ES-I3 (cell line): ENCODE results near the gene FLAD1.

Source experiments
- H3K36me3 ChIP-seq: 2 replicates; pipeline ENCODE4 v1.6.1; 2013; ENCODE audit warnings: mild to moderate bottlenecking, low read length, control low read depth, moderate library complexity; ENCODE audit not compliant: insufficient read depth
- H3K4me1 ChIP-seq: 2 replicates; pipeline ENCODE4 v1.6.1; 2013; ENCODE audit warnings: mild to moderate bottlenecking, control low read depth, low read length; ENCODE audit not compliant: insufficient read depth
- H3K9ac ChIP-seq: 2 replicates; pipeline ENCODE4 v1.6.1; 2013; ENCODE audit warnings: low read depth, mild to moderate bottlenecking, low read length, moderate library complexity
- H3K9me3 ChIP-seq: 2 replicates; pipeline ENCODE4 v1.6.1; 2013; ENCODE audit warnings: mild to moderate bottlenecking, low read length, moderate library complexity; ENCODE audit not compliant: control insufficient read depth, insufficient read depth

The FLAD1 gene

GRCh38 chr1:154982897-154983648, at the start of gene FLAD1:
Gene FLAD1, plus strand, starts transcription at chr1:154983344. Its CDS starts 351 bp downstream, at chr1:154983695.
- Histone ChIP-seq H3K36me3 (peaks cover 23% of the 10 kb centered on the region), H3K9ac (peak within 1 kb of the TSS; percentile 82), H3K4me1 (peaks cover 9% of the 10 kb centered on the region; the same call in 1 of the 2 replicates), H3K9me3 (no peaks in the 10 kb centered on the region)

GRCh38 chr1:154934358-154934948, 48.7 kb upstream of the FLAD1 start:
- Histone ChIP-seq H3K9ac (no peak overlapping the region), H3K9me3 (no peaks in the 10 kb centered on the region), H3K36me3 (no peaks in the 10 kb centered on the region), H3K4me1 (no peaks in the 10 kb centered on the region; the same call in 1 of the 2 replicates)

- Histone ChIP-seq H3K9ac (peak overlapping the region; percentile 80), H3K36me3 (no peaks in the 10 kb centered on the region), H3K4me1 (peaks cover 11% of the 10 kb centered on the region), H3K9me3 (no peaks in the 10 kb centered on the region)
Measured at GRCh38 chr1:154935749-154936554, 47.2 kb upstream of the FLAD1 start.

GRCh38 chr1:154936555-154937084, 46.5 kb upstream of the FLAD1 start, which contains the start of gene PMVK:
Gene PMVK, minus strand, starts transcription at chr1:154936719. Its CDS starts 34 bp downstream, at chr1:154936685.
- Histone ChIP-seq H3K4me1 (peaks cover 14% of the 10 kb centered on the region), H3K9ac (peak within 1 kb of the TSS; percentile 80), H3K36me3 (no peaks in the 10 kb centered on the region), H3K9me3 (no peaks in the 10 kb centered on the region)

GRCh38 chr1:154937085-154937987, 45.8 kb upstream of the FLAD1 start:
- Histone ChIP-seq H3K9ac (peak overlapping the region; percentile 80), H3K9me3 (no peaks in the 10 kb centered on the region), H3K4me1 (peaks cover 14% of the 10 kb centered on the region)

GRCh38 chr1:154937988-154938386, 45.2 kb upstream of the FLAD1 start:
- H3K4me1 ChIP-seq: peaks cover 14% of the 10 kb centered on the region
- H3K36me3 ChIP-seq: no peaks in the 10 kb centered on the region
- peak overlapping the region; percentile 80 for H3K9ac ChIP-seq
- H3K9me3 ChIP-seq: no peaks in the 10 kb centered on the region

More at GRCh38 chr1:154937085-154937987, 45.8 kb upstream of the FLAD1 start:
- H3K36me3 ChIP-seq: no peaks in the 10 kb centered on the region

- H3K9ac ChIP-seq: no peak overlapping the region
- no peaks in the 10 kb centered on the region for H3K9me3 ChIP-seq
- peaks cover 14% of the 10 kb centered on the region for H3K4me1 ChIP-seq
- no peaks in the 10 kb centered on the region for H3K36me3 ChIP-seq
Measured at GRCh38 chr1:154938604-154939399, 44.3 kb upstream of the FLAD1 start.

- Histone ChIP-seq H3K36me3 (no peaks in the 10 kb centered on the region), H3K9ac (no peak overlapping the region), H3K9me3 (no peaks in the 10 kb centered on the region), H3K4me1 (peaks cover 14% of the 10 kb centered on the region)
Measured at GRCh38 chr1:154940213-154940560, 43.0 kb upstream of the FLAD1 start.

- Histone ChIP-seq H3K36me3 (no peaks in the 10 kb centered on the region), H3K9me3 (no peaks in the 10 kb centered on the region), H3K4me1 (peaks cover 14% of the 10 kb centered on the region), H3K9ac (no peak overlapping the region)
Measured at GRCh38 chr1:154940651-154941194, 42.4 kb upstream of the FLAD1 start.

GRCh38 chr1:154941333-154942013, 41.7 kb upstream of the FLAD1 start:
- peaks cover 14% of the 10 kb centered on the region for H3K4me1 ChIP-seq
- H3K9ac ChIP-seq: no peak overlapping the region

GRCh38 chr1:154943649-154944400, 39.3 kb upstream of the FLAD1 start:
- no peaks in the 10 kb centered on the region for H3K9me3 ChIP-seq
- no peak overlapping the region for H3K9ac ChIP-seq
- no peaks in the 10 kb centered on the region for H3K36me3 ChIP-seq
- H3K4me1 ChIP-seq: peaks cover 14% of the 10 kb centered on the region

More at GRCh38 chr1:154941333-154942013, 41.7 kb upstream of the FLAD1 start:
- H3K36me3 ChIP-seq: no peaks in the 10 kb centered on the region
- no peaks in the 10 kb centered on the region for H3K9me3 ChIP-seq
